ACC112 (cell line): Measurements from ENCODE around the gene ZCCHC7.
A peak's percentile ranks its signal among the peaks of the same experiment; 100 is the strongest.
"Not testable (repeated sequence)": the region's sequence is repeated elsewhere in the genome, so short reads cannot be mapped to it uniquely, and the experiment has no call there.

ENCODE experiments used
- H2AFZ ChIP-seq: fragments of 200-600 bp; sonication (generic); one replicate; pipeline ENCODE4 v1.6.0; 2017; ENCODE audit warnings: antibody characterized with exemption, low read length; ENCODE audit not compliant: unreplicated experiment
- H3K27ac ChIP-seq: fragments of 200-600 bp; sonication (generic); 2 replicates; pipeline ENCODE4 v1.5.1; 2014; ENCODE audit warnings: low read depth, mild to moderate bottlenecking, antibody characterized with exemption, low read length, moderate library complexity
- H3K27me3 ChIP-seq: fragments of 200-600 bp; sonication (generic); 2 replicates; pipeline ENCODE4 v1.6.1; 2014; ENCODE audit warnings: mild to moderate bottlenecking, antibody characterized with exemption, low read length, moderate library complexity, mixed read lengths; ENCODE audit not compliant: insufficient read depth
- H3K36me3 ChIP-seq: fragments of 200-600 bp; sonication (generic); 2 replicates; pipeline ENCODE4 v1.6.1; 2016; ENCODE audit warnings: mild to moderate bottlenecking, antibody characterized with exemption, low read length, moderate library complexity, mixed read lengths; ENCODE audit not compliant: insufficient read depth
- H3K4me1 ChIP-seq: fragments of 200-600 bp; sonication (generic); one replicate; pipeline ENCODE4 v1.6.1; 2016; ENCODE audit warnings: low read length, mixed read lengths; ENCODE audit not compliant: insufficient read depth, unreplicated experiment, control insufficient read depth
- H3K4me3 ChIP-seq: fragments of 200-600 bp; sonication (generic); 2 replicates; pipeline ENCODE4 v1.5.1; 2014; ENCODE audit warnings: mild to moderate bottlenecking, low read depth, low read length
- H3K79me2 ChIP-seq: fragments of 200-600 bp; sonication (generic); one replicate; pipeline ENCODE4 v1.6.0; 2016; ENCODE audit warnings: low read length; ENCODE audit not compliant: control insufficient read depth, unreplicated experiment, insufficient read depth

Gene ZCCHC7

DNA sequence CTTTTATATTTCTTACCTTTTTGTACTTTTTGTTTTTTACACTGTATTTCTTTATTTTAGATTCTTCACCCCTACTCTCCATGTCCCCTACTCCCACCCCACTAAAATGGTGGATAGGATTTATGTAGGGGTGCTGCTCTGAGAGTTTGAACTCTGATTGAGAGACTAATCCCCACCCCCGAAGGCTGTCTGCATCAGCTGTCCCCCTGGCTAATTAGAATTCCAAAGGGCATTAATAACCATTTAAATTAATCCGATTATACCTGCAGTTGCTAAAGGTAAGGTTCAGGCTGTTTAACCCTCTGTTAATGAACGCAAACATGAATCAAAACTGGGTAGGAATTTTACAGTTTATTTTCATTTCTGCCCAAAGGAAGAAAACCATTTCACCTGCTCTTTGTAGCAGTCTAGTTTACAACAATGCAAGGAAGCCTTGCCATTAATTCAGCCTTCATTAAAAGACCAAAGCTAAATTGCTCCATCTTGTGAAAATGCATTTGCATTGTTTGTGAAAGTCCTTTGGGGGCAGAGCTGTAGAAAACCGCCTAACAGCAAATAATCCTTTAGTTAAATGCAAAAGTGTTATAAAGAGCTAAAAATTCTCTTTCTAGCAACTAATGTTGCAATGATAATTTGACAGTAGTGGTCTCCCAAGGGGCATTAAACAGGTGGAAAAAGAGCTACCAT lies 71.2 kb downstream of the ZCCHC7 start:
- no peak overlapping the region for H3K4me3 ChIP-seq
- H3K36me3 ChIP-seq, result no peaks in the 10 kb centered on the region
- H3K27ac ChIP-seq, result no peak overlapping the region
- H3K27me3 ChIP-seq, result no peaks in the 10 kb centered on the region
- H2AFZ ChIP-seq, result no peak overlapping the region
- H3K79me2 ChIP-seq, result no peaks in the 10 kb centered on the region
- H3K4me1 ChIP-seq, result peaks cover 18% of the 10 kb centered on the region

DNA sequence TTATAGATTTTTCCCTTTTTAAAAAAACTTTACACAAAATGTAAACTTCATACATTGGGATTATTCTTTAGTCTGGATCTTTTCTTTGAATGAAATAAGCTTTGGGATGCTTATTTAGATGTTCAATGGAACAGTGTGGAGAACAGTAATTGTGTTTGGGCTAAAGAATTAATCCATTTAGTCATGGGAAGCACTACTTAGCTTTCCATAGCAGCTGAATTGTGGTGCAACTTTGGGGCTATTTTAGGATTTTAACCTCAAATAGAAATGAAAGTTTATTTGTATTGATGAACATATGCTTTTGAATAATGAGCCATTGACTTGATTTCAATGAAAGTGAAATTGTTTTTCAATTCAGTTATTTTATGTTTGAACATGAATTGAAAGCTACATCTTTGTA lies 72.4 kb downstream of the ZCCHC7 start:
- Histone ChIP-seq H3K27me3 (no peaks in the 10 kb centered on the region), H3K4me3 (no peak overlapping the region), H3K79me2 (no peaks in the 10 kb centered on the region), H3K4me1 (peaks cover 18% of the 10 kb centered on the region), H3K36me3 (no peaks in the 10 kb centered on the region), H3K27ac (no peak overlapping the region), H2AFZ (no peak overlapping the region)

DNA sequence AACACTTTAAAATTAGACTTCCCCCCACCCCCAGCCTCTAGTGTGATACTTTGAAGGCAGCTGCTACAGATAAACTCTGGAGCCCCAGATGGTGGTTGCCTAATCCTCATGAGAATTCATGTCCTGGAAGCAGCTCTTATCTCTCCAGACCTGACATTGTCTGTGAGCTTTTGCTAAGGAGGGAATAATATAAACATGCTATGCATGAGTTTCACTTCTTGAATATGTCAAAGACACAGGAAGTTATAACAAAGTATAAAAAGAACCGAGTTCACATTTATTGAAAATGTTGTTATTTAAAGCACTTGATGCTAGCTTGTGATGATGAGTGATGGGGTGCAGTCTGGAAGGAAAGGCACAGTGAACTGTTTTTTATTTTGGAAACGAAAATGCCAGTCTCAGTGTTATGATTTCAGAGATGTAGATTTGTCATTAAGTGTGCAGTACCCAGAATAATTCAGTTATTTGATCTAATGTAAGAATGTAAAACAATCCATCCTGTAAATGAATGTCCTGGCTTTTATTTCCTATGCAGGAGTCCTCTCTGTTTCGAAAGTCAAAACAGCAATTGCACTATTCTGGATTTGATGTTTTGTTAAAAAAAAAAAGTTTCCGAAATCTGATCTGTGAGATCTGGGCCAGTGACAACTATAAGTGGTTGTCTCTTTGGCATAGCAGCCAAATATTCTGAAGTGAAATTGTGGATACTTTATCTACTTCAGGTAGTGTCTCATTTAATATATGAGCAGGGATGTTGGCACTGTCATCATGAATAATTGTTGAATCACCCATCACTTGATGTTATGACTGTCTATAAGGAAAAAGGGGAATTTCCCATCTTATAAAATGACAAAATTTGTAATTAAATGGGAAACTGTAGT lies 77.0 kb downstream of the ZCCHC7 start:
- H3K27ac ChIP-seq, result peak overlapping the region; percentile 75
- H3K4me1 ChIP-seq, result peaks cover 37% of the 10 kb centered on the region
- H3K27me3 ChIP-seq, result no peaks in the 10 kb centered on the region
- H3K36me3 ChIP-seq, result no peaks in the 10 kb centered on the region
- H3K4me3 ChIP-seq, result peak overlapping the region; percentile 49
- no peak overlapping the region for H2AFZ ChIP-seq
- no peaks in the 10 kb centered on the region for H3K79me2 ChIP-seq

DNA sequence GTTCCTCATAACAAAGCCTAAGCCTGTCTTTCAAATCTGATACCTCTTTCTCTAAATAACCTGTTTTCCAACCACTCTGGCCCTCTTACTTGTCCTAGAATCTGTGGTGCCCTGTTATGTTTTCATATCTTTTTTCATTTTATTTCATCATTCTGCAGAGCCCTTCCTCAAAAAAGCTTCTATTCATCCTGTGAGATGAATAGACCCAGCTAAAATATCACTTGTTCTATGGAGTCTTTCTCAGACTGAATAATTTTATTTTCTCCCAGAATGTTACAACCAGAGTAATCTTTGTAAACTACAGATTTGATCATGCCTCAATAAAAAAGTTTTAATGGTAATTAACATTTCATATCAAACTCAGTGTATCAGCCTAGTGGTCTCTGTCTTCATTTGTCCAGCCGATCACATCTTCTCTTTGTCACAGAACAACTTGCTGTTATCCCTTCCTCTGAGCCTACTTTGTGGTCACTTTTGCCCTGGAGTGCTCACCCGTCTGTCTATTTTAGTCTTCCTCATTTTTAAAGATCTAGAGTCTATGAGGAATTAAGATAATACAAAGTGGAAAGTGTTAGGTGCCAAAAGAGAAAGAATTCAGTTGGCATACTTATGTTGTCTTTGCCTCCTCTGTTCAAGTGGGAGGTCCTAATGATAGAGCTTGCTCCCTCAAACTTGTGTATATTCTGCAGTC lies 77.8 kb downstream of the ZCCHC7 start:
- H3K4me1 ChIP-seq, result peaks cover 37% of the 10 kb centered on the region
- peak overlapping the region; percentile 75 for H3K27ac ChIP-seq
- no peaks in the 10 kb centered on the region for H3K27me3 ChIP-seq
- H3K36me3 ChIP-seq, result no peaks in the 10 kb centered on the region
- H2AFZ ChIP-seq, result no peak overlapping the region
- peak overlapping the region; percentile 49; the same call in 1 of the 2 replicates for H3K4me3 ChIP-seq
- no peaks in the 10 kb centered on the region for H3K79me2 ChIP-seq

DNA sequence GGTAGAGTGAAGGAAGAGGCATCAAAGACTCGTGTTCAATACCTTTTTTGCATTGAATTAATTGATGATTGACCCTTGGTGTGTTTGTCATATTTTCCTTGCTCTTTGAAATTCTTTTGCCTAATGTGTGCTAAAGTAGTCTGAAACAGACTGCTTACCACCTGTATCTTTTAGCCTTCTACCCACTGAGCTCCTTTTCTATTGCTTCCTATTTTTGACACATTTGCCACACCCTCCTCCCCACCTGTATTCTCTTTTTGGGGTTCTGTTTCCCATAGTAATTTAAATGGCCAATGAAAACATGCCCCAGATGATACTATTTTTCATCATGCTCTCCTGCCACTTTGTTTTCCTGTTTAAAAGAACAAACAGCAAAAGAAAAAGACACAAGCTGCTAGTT lies 78.5 kb downstream of the ZCCHC7 start:
- no peak overlapping the region for H2AFZ ChIP-seq
- H3K27ac ChIP-seq, result peak overlapping the region; percentile 75; the same call in 1 of the 2 replicates
- no peaks in the 10 kb centered on the region; the same call in 1 of the 2 replicates for H3K36me3 ChIP-seq
- H3K79me2 ChIP-seq, result no peaks in the 10 kb centered on the region
- peaks cover 37% of the 10 kb centered on the region for H3K4me1 ChIP-seq
- no peak overlapping the region for H3K4me3 ChIP-seq
- H3K27me3 ChIP-seq, result no peaks in the 10 kb centered on the region

DNA sequence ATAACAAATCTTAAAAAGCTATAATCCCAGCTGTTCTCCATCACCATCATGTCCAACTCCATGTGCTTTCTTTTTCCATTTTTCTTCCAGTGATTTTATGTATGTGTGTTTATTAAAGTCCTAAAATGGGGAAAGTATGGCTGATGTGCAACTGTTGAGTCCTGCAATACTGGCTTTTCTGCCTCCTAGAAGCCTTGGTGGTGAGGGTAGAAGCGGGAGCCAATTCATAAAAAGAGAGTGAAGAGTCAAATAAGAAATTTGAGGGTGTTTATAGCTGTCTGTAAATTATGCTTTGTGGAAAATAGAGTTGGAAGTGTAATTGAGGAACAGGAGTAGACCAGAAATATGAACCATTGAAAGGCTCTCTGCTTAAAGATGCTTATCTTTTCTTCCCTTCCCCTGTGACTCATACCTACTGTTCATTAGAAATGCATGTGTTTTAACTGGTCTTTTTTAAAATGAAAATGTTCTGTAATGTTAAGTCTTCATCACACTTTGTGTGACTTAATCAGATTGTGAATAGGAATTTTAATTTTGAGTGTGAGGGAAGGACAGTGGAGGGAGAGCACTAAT lies 80.1 kb downstream of the ZCCHC7 start:
- no peak overlapping the region for H2AFZ ChIP-seq
- no peaks in the 10 kb centered on the region for H3K27me3 ChIP-seq
- H3K27ac ChIP-seq, result peak overlapping the region; percentile 2; the same call in 1 of the 2 replicates
- no peaks in the 10 kb centered on the region for H3K79me2 ChIP-seq
- H3K36me3 ChIP-seq, result no peaks in the 10 kb centered on the region; the same call in 1 of the 2 replicates
- peaks cover 37% of the 10 kb centered on the region for H3K4me1 ChIP-seq
- no peak overlapping the region for H3K4me3 ChIP-seq

DNA sequence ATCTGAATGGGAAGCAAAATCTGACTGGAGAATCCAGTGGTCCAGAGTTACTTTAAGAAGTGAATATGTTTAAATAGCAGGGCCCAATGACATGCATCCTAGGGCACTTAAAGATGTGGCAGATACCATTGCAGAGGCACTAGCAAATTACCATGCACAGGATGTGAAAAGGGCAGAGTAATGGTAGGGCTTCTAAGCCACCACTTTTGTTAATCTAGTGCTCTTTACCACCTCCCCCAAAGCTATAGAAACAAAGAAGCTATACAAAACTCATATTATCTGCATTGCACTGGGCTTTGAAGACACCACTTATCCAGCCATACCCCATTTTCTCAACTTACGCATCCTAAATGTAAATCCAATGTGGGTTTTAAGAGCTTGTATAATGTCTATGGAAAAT lies 81.2 kb downstream of the ZCCHC7 start:
- H3K79me2 ChIP-seq, result no peaks in the 10 kb centered on the region
- peaks cover 32% of the 10 kb centered on the region for H3K4me1 ChIP-seq
- no peaks in the 10 kb centered on the region; the same call in 1 of the 2 replicates for H3K36me3 ChIP-seq
- H3K4me3 ChIP-seq, result no peak overlapping the region
- H3K27ac ChIP-seq, result no peak overlapping the region
- H3K27me3 ChIP-seq, result no peaks in the 10 kb centered on the region
- H2AFZ ChIP-seq, result no peak overlapping the region

DNA sequence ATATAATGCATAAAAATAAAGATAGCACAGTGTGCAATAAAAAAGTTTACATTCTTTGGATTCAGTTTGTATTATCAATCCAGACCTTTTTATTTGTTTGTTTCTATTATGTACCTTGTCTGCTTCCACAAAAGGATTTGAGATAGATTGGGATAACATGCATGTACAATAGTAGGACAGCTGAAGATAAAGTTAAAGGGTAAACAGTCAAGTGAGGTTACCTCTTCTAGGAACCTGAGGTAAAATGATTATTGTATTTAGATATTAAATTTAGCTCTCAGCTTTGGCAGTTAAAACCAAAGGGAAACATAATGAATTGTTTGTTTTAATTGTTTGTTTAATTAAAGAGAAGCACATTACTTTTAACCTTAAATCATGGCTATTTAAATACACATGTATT lies 81.7 kb downstream of the ZCCHC7 start:
- Histone ChIP-seq H3K4me1 (peaks cover 28% of the 10 kb centered on the region), H2AFZ (no peak overlapping the region), H3K79me2 (no peaks in the 10 kb centered on the region), H3K27me3 (no peaks in the 10 kb centered on the region), H3K36me3 (no peaks in the 10 kb centered on the region; the same call in 1 of the 2 replicates), H3K27ac (no peak overlapping the region), H3K4me3 (no peak overlapping the region)

DNA sequence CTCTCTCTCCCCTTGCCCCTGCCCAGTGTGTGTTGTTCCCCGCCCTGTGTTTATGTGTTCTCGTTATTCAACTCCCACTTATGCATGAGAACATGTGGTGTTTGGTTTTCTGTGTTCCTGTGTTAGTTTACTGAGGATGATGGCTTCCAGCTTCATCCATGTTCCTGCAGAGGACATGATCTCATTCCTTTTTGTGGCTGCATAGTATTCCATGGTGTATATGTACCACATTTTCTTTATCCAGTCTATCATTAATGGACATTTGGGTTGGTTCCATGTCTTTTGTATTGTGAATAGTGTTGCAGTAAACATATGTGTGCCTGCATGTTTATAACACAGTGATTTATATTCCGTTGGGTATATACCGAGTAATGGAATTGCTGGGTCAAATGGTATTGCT lies 83.1 kb downstream of the ZCCHC7 start:
- not testable (repeated sequence) for H3K79me2 ChIP-seq, H3K36me3 ChIP-seq, H3K27ac ChIP-seq, H2AFZ ChIP-seq, H3K27me3 ChIP-seq, H3K4me3 ChIP-seq
- peaks cover 15% of the 10 kb centered on the region for H3K4me1 ChIP-seq

DNA sequence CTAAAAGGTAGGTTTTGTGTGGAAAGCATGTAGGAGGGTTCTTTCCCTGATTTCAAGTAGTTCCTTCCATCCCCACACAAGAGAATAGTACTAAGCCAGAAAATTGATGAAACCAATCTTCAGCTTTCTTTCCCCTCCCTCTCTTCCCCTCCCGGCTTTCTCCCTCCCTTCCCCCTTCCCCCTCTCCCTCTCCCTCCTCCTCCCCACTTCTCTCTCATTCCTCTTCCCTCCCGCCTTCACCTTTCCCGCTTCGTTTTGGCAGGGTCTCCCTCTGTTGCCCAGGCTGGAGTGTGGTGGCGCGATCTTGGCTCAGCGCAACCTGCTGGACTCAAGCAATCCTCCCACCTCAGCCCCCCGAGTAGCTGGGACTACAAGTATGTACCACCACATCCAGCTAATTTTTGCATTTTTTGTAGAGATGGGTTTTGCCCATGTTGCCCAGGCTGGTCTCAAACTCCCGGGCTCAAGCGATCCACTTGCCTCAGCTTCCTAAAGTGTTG lies 85.8 kb downstream of the ZCCHC7 start:
- no peak overlapping the region for H3K4me3 ChIP-seq
- no peaks in the 10 kb centered on the region for H3K79me2 ChIP-seq
- H3K27ac ChIP-seq, result no peak overlapping the region
- H3K4me1 ChIP-seq, result peaks cover 10% of the 10 kb centered on the region
- peaks cover 3% of the 10 kb centered on the region; the same call in 1 of the 2 replicates for H3K36me3 ChIP-seq
- H3K27me3 ChIP-seq, result no peaks in the 10 kb centered on the region
- no peak overlapping the region for H2AFZ ChIP-seq
